Progenitor cell of endocrine pancreas (in vitro differentiated cells): ENCODE results near the gene PMS1. TPM values are rescaled to one million over a fixed set of nuclear protein-coding genes. Genes with fewer than 3 reads are reported as not detected.

Source experiments
- DNase-seq: peaks from one replicate; pipeline ENCODE4 v3.0.0; 2021; ENCODE audit warnings: low spot score; ENCODE audit not compliant: unreplicated experiment
- H3K27ac Mint-ChIP-seq: 2 replicates; pipeline ENCODE4 v1.8.0; 2021; ENCODE audit warnings: mild to moderate bottlenecking, moderate library complexity, mixed read lengths
- H3K27me3 Mint-ChIP-seq: 2 replicates; pipeline ENCODE4 v1.8.0; 2021; ENCODE audit warnings: mixed read lengths
- H3K36me3 Mint-ChIP-seq: 2 replicates; pipeline ENCODE4 v1.8.0; 2022; ENCODE audit warnings: mixed read lengths; ENCODE audit not compliant: insufficient read depth
- H3K4me1 Mint-ChIP-seq: 2 replicates; pipeline ENCODE4 v1.8.0; 2021; ENCODE audit warnings: low read depth, mixed read lengths
- H3K4me3 Mint-ChIP-seq: 2 replicates; pipeline ENCODE4 v1.8.0; 2021; ENCODE audit warnings: low read depth, mild to moderate bottlenecking, moderate library complexity, mixed read lengths
- H3K9me3 Mint-ChIP-seq: 2 replicates; pipeline ENCODE4 v1.8.0; 2021; ENCODE audit warnings: low read depth, mixed read lengths
- total RNA-seq: library from RNA; stranded (reverse); gene quantifications from 2 replicates; pipeline ENCODE4 v1.2.1, GENCODE V29; 2021
- TF ChIP-seq, protein P1 (sequence below): fragments of 200-600 bp; sonication (generic); IDR thresholded peaks from one replicate; pipeline ENCODE4 v1.5.0; 2021; ENCODE audit warnings: antibody characterized with exemption, mild to moderate bottlenecking; ENCODE audit not compliant: unreplicated experiment

Gene PMS1
- total RNA-seq, 1 donor from 2014 or later: 72.4 TPM

DNA sequence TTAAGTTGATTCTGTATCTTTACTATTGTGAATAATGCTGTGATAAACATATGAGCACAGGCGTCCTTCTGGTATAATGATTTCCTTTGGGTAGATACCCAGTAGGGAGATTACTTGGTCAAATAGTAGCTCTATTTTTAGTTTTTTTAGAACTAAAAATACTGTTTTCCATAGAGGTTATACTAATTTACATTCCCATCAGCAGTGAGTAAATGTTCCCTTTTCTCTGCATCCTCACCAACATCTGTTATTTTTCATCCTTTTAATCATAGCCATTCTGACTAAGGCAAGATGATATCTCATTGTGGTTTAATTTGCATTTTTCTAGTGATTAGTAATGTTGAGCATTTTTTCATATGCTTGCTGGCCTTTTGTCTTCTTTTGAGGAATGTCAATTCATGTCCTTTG lies 35.1 kb downstream of the PMS1 start:
- TF ChIP-seq, protein P1, sequence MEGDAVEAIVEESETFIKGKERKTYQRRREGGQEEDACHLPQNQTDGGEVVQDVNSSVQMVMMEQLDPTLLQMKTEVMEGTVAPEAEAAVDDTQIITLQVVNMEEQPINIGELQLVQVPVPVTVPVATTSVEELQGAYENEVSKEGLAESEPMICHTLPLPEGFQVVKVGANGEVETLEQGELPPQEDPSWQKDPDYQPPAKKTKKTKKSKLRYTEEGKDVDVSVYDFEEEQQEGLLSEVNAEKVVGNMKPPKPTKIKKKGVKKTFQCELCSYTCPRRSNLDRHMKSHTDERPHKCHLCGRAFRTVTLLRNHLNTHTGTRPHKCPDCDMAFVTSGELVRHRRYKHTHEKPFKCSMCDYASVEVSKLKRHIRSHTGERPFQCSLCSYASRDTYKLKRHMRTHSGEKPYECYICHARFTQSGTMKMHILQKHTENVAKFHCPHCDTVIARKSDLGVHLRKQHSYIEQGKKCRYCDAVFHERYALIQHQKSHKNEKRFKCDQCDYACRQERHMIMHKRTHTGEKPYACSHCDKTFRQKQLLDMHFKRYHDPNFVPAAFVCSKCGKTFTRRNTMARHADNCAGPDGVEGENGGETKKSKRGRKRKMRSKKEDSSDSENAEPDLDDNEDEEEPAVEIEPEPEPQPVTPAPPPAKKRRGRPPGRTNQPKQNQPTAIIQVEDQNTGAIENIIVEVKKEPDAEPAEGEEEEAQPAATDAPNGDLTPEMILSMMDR: no peak
- DNase-seq: no peak
- Mint-ChIP-seq H3K4me1 (no peaks in the 10 kb centered on the region), H3K27me3 (no peaks in the 10 kb centered on the region), H3K27ac (no peak overlapping the region), H3K9me3 (no peaks in the 10 kb centered on the region), H3K4me3 (no peak overlapping the region), H3K36me3 (peaks cover 17% of the 10 kb centered on the region)

DNA sequence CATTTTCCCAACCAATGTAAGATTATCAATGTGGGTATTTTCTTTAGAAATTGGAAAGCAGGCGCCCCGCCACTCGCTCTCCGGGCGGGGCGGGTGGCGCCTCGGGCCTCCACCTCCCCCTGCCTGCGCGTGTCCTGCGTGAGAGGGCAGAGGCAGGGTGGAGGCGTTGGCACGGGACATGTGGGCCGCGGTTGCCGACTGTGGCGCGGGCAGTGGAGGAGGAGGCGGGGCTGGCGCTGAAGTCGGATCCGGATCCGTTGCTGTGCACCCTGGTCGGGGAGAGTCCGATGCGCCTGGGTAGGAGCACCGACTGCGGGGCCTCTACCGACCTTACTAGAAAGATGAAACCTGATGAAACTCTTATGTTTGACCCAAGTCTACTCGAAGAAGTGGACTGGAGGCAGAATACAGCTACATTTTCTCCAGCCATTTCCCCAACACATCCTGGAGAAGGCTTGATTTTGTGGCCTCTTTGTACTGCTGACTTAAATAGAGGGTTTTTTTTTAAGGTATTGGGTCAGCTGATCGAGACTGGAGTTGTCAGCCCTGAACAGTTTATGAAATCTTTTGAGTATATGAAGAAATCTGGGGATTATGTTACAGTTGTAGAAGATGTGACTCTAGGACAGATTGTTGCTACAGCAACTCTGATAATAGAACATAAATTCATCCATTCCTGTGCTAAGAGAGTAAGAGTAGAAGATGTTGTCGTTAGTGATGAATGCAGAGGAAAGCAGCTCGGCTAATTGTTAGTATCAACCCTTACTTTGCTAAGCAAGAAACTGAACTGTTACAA lies 37.9 kb downstream of the PMS1 start:
- Mint-ChIP-seq H3K36me3 (peaks cover 10% of the 10 kb centered on the region), H3K9me3 (no peaks in the 10 kb centered on the region), H3K4me3 (no peak overlapping the region), H3K4me1 (no peaks in the 10 kb centered on the region), H3K27me3 (no peaks in the 10 kb centered on the region), H3K27ac (no peak overlapping the region)
- no peak for DNase-seq
- TF ChIP-seq, protein P1: no peak

DNA sequence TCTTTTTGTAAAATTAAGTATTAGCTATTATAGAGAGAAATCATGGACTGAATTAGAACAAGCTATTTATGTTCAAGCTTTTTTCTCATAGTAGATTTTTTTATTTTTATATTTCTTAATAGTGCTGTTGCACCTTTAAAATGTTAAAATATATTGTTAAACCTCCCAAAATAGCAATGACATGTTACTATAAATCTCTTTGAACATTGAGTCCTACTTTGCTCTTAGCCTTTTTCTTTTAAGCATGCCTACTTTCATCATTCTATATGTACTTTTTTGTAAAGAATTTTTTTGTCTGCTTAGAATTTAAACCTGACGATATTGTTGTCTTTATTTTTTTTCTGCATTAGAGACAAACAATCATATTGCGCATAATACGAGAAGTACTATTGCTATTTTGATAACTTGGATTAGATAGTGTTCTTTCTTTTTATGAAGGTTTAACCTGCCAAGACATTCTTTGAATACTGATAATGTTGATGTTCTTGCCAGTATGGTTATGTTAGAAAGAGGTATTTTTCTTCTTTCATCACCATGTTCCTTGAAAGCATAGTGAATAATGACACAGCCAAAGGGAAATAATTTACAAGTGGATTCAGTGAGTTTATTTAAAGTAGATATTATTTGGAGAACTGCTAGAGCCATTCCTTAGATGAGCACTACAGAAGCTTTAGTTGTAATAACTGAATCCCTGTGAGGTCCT lies 40.6 kb downstream of the PMS1 start:
- H3K36me3 Mint-ChIP-seq: peaks cover 3% of the 10 kb centered on the region
- H3K4me3 Mint-ChIP-seq: no peak overlapping the region
- no peak for DNase-seq
- H3K27me3 Mint-ChIP-seq: no peaks in the 10 kb centered on the region
- no peak overlapping the region for H3K27ac Mint-ChIP-seq
- TF ChIP-seq, protein P1: no peak
- peaks cover 3% of the 10 kb centered on the region for H3K4me1 Mint-ChIP-seq
- no peaks in the 10 kb centered on the region for H3K9me3 Mint-ChIP-seq

DNA sequence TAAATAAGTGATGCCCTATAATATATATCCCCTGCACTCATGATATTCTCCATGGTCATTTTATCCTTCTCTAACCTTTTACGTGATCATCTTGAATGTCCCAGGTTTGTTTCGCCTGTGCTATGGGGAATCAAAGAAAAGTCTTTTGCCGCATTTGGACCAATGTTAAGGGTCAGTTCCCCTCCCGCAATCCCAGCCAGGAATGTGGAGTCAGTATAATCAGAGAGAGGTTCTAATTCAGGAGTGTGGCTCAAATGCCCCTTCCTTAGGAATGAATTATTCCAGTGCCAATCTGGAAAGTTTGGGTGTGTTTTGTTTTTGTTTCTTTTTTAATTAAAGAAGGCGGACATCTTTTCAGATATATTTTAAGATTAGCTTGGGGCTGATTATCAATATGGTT lies 41.8 kb downstream of the PMS1 start:
- TF ChIP-seq, protein P1: no peak
- H3K4me1 Mint-ChIP-seq: peaks cover 3% of the 10 kb centered on the region
- peaks cover 2% of the 10 kb centered on the region for H3K36me3 Mint-ChIP-seq
- DNase-seq: no peak
- H3K9me3 Mint-ChIP-seq: no peaks in the 10 kb centered on the region
- no peak overlapping the region for H3K4me3 Mint-ChIP-seq
- H3K27ac Mint-ChIP-seq: no peak overlapping the region
- no peaks in the 10 kb centered on the region for H3K27me3 Mint-ChIP-seq

DNA sequence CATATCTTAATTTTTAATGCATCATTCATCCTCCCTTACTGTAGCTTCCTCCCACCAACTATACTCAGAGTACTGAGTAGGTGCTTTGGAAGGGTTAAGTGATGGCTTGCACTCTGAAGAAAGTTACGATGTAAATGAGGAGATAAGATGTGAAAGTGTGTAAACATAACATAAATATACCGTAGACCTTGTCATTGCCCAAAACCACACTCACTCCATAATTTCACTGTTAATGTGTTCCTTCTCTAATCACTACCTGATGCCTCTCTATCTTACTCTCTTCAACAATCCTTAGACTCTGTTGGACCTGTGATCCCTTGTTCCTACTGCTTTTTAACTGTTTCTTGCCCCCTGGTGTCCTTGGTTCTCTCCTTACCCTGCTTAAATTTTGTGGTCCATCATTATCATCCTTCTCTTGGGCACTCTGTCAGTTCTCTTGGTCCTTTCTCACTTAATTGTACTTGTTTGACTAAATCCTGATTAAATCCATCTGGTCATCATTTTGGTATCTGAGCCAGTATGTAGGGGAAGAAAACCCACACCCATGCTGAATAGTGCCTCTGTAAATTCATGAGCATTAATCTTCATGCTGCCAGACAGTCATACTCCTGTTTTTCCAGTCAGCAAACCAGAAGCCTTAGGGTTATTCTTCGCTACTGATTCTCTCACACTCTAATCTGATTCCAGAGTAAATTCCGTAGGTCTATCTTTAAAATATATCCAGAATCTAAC lies 45.0 kb downstream of the PMS1 start:
- TF ChIP-seq, protein P1: no peak
- no peak overlapping the region for H3K4me3 Mint-ChIP-seq
- no peaks in the 10 kb centered on the region for H3K27me3 Mint-ChIP-seq
- no peaks in the 10 kb centered on the region for H3K9me3 Mint-ChIP-seq
- H3K27ac Mint-ChIP-seq: peak overlapping the region; percentile 7
- peaks cover 3% of the 10 kb centered on the region for H3K4me1 Mint-ChIP-seq
- H3K36me3 Mint-ChIP-seq: peaks cover 6% of the 10 kb centered on the region
- no peak for DNase-seq
